H7 (cell line): ENCODE data around the gene OVCH2. TPM values are rescaled to one million over a fixed set of nuclear protein-coding genes. Genes with fewer than 3 reads are reported as not detected.
"Not testable (repeated sequence)": the region's sequence is repeated elsewhere in the genome, so short reads cannot be mapped to it uniquely, and the experiment has no call there.

Experiments used
- DNase-seq: peaks from one replicate; pipeline ENCODE4 v3.0.0; 2012
- H3K27me3 ChIP-seq: 2 replicates; pipeline ENCODE4 v1.6.0; 2011; ENCODE audit warnings: mild to moderate bottlenecking, low read length; ENCODE audit not compliant: control insufficient read depth, insufficient read depth
- H3K36me3 ChIP-seq: replicated peaks from 2 replicates; pipeline ENCODE4 v1.5.1; 2011; ENCODE audit warnings: low read length; ENCODE audit not compliant: control insufficient read depth, insufficient read depth
- H3K4me3 ChIP-seq: 2 replicates; pipeline ENCODE4 v1.5.1; 2011; ENCODE audit warnings: low read depth, mild to moderate bottlenecking, control low read depth, low read length, moderate library complexity; ENCODE audit not compliant: insufficient read depth
- total RNA-seq: library from RNA; depleted of rRNA; stranded (reverse); fragments of >200 nt; shearing (Covaris generic); gene quantifications from 2 replicates; pipeline ENCODE4 v1.2.3, GENCODE V29; 2014; rRNA removed

OVCH2 gene, protein sequence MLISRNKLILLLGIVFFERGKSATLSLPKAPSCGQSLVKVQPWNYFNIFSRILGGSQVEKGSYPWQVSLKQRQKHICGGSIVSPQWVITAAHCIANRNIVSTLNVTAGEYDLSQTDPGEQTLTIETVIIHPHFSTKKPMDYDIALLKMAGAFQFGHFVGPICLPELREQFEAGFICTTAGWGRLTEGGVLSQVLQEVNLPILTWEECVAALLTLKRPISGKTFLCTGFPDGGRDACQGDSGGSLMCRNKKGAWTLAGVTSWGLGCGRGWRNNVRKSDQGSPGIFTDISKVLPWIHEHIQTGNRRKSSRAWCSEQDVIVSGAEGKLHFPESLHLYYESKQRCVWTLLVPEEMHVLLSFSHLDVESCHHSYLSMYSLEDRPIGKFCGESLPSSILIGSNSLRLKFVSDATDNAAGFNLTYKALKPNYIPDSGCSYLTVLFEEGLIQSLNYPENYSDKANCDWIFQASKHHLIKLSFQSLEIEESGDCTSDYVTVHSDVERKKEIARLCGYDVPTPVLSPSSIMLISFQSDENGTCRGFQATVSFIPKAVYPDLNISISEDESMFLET
- 0.66 TPM in 1 of 2 replicates, not detected in the other for total RNA-seq

GRCh38 chr11:7706377-7706776 lies at the start of gene OVCH2:
Gene OVCH2, minus strand, starts transcription at chr11:7706477. Its CDS starts 83 bp downstream, at chr11:7706394.
- DNase-seq, result no peak
- Histone ChIP-seq H3K4me3 (no peak within 1 kb of the TSS), H3K36me3 (no peaks in the 10 kb centered on the region), H3K27me3 (no peaks in the 10 kb centered on the region; the same call in 1 of the 2 replicates)

DNA sequence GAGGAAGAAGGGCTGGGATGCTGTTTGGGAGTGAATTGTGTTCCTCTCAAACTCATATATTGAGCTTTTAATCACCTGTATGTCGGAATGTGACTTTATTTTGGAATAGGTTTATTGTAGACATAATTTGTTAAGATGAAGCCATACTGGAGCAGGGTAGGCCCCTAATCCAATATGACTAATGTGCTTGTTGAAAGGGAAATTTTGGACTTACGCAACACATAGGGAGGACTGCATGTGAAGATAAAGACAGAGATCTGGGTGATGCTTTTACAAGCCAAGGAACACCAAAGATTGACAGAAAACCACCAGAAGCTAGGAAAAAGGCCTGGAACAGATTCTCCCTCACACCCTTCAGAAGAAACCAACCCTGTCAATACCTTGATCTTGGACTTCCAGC lies 43.2 kb upstream of the OVCH2 start:
- no peak for DNase-seq
- H3K36me3 ChIP-seq, result no peaks in the 10 kb centered on the region
- no peak overlapping the region for H3K4me3 ChIP-seq

GRCh38 chr11:7734767-7735166 lies 28.5 kb upstream of the OVCH2 start:
- not testable (repeated sequence) for H3K36me3 ChIP-seq, H3K27me3 ChIP-seq, H3K4me3 ChIP-seq, DNase-seq

More for the DNA sequence above, 43.2 kb upstream of the OVCH2 start:
- no peaks in the 10 kb centered on the region for H3K27me3 ChIP-seq

GRCh38 chr11:7714786-7715185 lies 8.5 kb upstream of the OVCH2 start:
- Histone ChIP-seq H3K27me3 (no peaks in the 10 kb centered on the region), H3K36me3 (no peaks in the 10 kb centered on the region), H3K4me3 (no peak overlapping the region)
- no peak for DNase-seq

GRCh38 chr11:7703740-7704139 lies 2.5 kb downstream of the OVCH2 start:
- no peaks in the 10 kb centered on the region; the same call in 1 of the 2 replicates for H3K27me3 ChIP-seq
- no peaks in the 10 kb centered on the region for H3K36me3 ChIP-seq
- H3K4me3 ChIP-seq, result no peak overlapping the region
- no peak for DNase-seq

DNA sequence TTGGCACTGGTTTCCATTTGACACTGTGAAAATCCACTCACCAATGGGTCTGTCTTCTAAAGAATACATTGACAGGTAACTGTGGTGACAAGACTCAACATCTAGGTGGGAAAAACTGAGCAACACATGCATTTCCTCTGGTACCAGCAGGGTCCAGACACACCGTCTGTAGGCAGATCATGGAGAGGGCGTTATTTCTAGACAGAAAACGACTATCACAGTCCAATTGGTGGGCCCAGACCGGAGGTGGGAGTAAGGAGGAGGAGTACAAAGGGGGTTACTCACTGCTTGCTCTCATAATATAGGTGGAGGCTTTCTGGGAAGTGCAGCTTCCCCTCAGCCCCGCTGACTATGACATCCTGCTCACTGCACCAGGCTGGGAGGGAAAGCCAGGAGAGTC lies 9.9 kb downstream of the OVCH2 start:
- Histone ChIP-seq H3K27me3 (no peaks in the 10 kb centered on the region), H3K36me3 (no peaks in the 10 kb centered on the region), H3K4me3 (no peak overlapping the region)
- DNase-seq, result no peak

- Histone ChIP-seq H3K36me3 (no peaks in the 10 kb centered on the region), H3K27me3 (no peaks in the 10 kb centered on the region), H3K4me3 (no peak overlapping the region)
- no peak for DNase-seq
These were observed 12.0 kb downstream of the OVCH2 start for GRCh38 chr11:7694235-7694634.

DNA sequence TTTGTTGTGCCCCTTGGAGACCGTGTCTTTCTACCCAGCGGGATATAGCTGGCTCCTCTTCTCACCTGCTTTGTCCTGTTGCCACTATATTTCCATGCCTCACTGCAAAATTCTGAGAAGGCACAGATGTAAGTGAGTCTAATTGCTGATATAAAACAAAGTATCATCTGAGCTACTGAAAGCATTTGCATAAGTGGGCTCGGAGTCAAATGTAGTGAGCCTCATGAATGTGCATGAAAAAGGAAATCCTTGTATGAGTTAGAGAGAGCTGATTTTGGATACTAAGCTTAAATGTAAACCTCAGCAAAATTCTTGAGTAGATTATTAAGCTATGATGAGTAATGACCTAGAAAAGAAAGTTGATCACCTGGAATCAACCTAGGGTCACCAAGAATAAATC lies 13.9 kb downstream of the OVCH2 start:
- Histone ChIP-seq H3K27me3 (no peaks in the 10 kb centered on the region), H3K4me3 (no peak overlapping the region), H3K36me3 (no peaks in the 10 kb centered on the region)
- no peak for DNase-seq

DNA sequence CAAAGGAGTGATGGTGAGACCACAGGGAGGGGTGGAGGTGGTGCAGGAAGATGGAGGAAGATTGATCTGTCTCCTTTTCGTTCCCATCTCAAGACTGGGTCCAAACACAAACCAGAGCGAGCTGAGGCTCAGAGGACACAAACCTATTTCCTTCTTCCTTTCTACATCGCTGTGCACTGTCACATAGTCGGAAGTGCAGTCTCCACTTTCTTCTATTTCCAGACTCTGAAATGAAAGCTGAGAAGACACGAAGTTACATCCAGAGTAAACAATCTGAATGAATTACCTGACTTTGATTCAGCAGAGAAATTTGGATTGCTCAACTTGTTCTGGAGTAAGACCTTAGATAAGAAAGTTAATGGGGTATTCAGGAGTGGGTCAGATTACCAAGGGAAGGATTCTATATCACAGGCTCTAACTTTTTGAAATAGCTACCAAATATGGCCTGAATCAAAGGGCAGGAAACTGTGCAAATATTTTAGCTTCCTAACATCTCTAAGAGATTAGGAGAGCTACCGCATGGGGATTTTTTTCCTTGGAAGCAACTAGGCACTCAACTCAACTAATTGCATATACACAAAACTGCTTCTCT lies 14.4 kb downstream of the OVCH2 start:
- no peak for DNase-seq
- H3K4me3 ChIP-seq, result no peak overlapping the region
- H3K27me3 ChIP-seq, result no peaks in the 10 kb centered on the region
- H3K36me3 ChIP-seq, result no peaks in the 10 kb centered on the region

DNA sequence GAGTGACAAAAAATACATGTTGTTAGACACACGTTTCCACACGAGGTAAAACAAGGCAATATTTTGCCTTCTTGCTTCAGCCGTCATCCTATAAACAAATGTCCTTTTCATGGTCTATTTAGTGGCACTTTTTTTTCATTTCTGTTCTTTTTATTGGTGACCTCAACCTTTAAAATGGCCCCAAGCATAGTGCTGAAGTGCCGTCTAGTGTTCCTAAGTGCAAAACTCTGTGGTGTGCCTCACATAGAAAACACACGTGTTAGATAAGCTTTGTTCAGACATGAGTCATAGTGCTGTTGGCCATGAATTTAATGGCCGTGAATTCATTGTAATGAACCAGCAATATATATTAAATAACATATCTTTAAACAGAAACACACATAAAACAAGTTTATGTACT lies 15.6 kb downstream of the OVCH2 start:
- DNase-seq, result no peak
- Histone ChIP-seq H3K36me3 (no peaks in the 10 kb centered on the region), H3K27me3 (no peaks in the 10 kb centered on the region), H3K4me3 (no peak overlapping the region)

GRCh38 chr11:7689239-7689638 lies 17.0 kb downstream of the OVCH2 start:
- Histone ChIP-seq H3K36me3 (no peaks in the 10 kb centered on the region), H3K4me3 (no peak overlapping the region), H3K27me3 (no peaks in the 10 kb centered on the region)
- no peak for DNase-seq

- no peak overlapping the region for H3K4me3 ChIP-seq
- no peaks in the 10 kb centered on the region for H3K36me3 ChIP-seq
- peak; percentile 40 for DNase-seq
- no peaks in the 10 kb centered on the region for H3K27me3 ChIP-seq
These were observed 17.9 kb downstream of the OVCH2 start for GRCh38 chr11:7688238-7688826.

GRCh38 chr11:7687386-7687785 lies 18.9 kb downstream of the OVCH2 start:
- DNase-seq, result no peak
- Histone ChIP-seq H3K27me3 (no peaks in the 10 kb centered on the region), H3K36me3 (no peaks in the 10 kb centered on the region), H3K4me3 (no peak overlapping the region)

- no peak for DNase-seq
- H3K36me3 ChIP-seq, result no peaks in the 10 kb centered on the region
- no peak overlapping the region for H3K4me3 ChIP-seq
- H3K27me3 ChIP-seq, result no peaks in the 10 kb centered on the region
These were observed 19.5 kb downstream of the OVCH2 start for GRCh38 chr11:7686761-7687160.

DNA sequence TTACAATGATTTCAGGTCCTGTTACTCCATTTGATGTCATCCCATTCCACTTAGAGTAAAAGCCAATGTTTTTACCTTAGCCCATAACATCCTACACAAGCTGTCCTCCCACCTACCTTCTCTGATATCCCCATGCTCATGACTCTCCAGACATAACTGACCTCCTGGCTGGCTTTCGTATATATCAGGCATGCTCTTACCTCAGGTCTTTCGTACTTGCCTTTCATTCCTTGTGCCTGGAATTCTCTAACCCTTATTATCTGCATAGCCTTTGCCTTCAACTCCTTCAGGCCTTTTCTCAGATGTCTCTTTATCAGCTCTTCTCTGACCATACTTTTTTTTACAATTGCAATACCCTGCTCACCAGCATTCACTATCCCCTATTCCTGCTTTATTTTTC lies 22.7 kb downstream of the OVCH2 start:
- H3K36me3 ChIP-seq, result no peaks in the 10 kb centered on the region
- H3K27me3 ChIP-seq, result no peaks in the 10 kb centered on the region
- no peak for DNase-seq
- H3K4me3 ChIP-seq, result no peak overlapping the region
